GM18517 (cell line): ENCODE data around the gene PKHD1.

Experiments used
- ATAC-seq: cut with Tn5 transposase; IDR thresholded peaks from one replicate; pipeline ENCODE4 v1.9.1; 2021; ENCODE audit warnings: mild to moderate bottlenecking, moderate library complexity; ENCODE audit not compliant: unreplicated experiment

The PKHD1 gene

DNA sequence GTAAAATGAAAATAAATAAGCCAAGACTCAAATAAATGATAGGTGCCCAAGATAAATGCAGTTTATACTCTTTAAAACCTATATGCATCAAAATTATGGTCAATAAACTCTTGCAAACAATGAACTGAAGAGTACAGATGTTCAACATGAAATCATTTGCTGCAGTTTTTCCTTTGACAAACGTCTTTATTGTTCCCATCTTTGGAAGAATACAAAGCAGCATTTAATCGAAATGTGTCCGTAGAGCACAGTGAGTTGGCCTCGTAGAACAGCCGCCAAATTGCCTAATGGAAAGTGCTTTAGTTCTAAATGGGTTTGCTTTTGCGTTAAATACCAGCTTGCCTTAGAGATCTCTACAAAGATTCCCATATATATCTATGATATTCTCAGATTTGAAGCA is 447.4 kb downstream of the PKHD1 start:
- ATAC-seq: no peak

DNA sequence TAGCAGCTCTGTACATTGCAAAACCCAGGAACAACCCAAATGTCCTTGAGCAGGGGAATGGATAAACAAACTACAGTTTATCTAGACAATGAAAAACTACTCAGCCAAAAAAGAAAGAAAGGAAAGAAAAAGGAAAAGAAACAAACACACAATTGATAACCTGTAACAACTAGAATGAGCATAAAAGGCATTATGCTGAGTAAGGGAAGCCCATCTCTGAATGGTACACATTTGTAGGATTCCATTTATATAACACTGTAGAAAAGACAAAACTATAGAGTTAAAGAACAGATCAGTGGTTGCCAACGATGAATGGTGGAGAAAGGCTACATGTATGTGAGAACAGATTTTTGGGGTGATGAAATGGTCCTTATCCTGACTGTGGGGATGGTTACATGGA is 454.0 kb downstream of the PKHD1 start:
- ATAC-seq: no peak

DNA sequence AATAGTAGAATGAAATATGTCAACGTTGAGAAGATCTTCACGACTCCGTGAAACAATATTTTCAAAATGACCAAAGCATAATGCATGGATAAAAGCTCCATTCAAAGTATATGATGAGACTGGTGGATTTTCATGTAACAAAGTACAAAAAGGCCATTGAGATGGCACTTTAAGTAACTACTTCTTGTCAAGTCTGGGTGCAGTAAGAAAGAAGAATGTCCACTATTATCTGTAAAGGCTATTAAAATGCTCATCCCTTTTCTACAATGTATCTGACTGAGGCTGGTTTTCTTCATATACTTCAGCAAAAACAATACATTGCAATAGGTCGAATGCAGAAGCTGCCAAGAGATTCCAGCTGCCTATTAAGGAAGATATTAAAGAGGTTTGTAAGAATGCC is 457.4 kb downstream of the PKHD1 start:
- ATAC-seq: no peak

DNA sequence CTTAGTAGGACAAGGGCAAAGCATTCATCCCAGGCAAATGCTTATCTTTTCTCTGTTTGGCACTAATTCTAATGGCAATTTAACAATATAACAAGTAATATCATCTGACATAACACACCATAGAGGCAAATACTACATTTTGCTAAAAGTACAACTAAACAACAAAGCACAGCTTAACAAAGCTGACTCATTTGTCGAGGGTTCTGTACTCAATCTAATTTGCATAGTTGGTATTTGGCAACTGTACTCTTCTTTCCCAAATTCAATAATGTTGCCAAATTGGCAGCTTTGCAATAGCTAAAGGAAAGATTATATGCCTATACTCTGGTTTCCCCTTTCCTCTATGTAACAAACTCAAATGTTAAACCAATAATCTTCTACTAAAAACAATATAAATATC is 461.0 kb downstream of the PKHD1 start:
- ATAC-seq: no peak

DNA sequence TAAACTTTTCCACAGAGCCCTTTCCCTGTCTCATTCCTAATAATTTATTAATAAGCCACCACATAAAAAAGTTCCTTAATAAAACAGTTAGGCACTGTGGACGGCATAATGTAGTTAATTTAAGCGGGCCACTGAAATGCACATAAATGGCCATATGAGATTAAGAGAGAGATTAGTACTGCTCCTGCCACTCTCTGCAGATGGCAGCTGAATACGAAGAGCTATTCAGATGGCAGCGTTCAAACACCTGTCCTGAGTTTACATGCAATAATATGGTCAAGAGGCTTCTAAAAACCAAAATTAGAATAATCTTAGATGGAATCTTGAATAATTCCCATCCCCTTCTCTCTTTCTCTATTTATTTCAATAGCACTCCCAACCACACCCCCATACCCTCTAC is 461.8 kb downstream of the PKHD1 start:
- no peak for ATAC-seq

DNA sequence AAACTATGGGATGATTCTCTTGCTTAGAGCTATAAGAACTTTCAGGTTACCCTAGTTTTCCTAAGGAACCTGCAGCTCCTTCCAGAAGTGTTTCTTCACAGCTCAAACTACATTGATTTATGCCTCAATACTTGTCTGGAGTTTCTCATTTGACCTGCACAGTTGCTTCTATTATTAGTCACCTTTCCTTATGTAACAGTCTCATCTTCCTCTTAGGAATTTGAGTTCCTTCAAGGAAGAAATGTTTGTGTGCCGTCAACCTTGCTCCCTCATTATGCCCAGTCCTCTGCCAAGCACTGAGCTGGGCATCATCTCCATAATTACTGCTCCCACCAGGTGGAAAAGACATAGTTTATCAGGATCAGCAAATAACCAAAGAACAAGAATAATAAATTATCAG is 466.4 kb downstream of the PKHD1 start:
- no peak for ATAC-seq

DNA sequence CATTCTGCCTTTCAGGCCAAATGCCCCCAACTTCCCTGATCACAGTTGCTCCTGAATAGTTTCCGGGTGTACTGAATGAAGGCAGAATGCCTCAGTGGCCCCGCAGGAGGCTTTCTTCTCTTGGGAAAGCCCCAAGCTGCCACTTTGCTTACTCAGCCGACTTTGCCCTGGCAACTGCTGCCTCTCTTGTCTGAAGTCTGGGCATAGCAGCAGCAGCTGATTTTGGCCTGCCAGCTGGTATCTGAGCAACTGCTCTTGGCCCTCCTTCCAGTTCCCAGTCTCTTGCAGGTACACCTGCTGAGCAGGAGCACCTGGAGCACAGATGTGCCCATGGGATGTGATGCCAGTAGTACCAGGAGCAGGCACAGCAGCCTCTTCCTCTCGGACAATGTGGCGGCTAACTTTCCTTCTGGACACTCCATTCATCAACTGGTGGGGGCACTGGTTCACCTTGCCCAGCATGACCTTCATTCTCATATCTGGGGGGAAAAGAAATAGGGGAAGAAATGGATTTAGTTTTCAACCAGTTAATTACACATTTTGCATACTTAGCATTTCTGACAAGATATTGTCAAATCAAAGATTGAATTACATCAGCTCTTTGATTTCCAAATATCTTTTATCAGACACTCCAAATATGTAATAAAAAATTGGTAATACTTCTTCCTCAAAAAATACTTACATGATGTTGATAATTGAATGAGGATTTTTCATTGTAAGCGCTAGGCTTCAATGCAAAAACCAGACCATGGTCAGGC is 468.2 kb downstream of the PKHD1 start:
- no peak for ATAC-seq

DNA sequence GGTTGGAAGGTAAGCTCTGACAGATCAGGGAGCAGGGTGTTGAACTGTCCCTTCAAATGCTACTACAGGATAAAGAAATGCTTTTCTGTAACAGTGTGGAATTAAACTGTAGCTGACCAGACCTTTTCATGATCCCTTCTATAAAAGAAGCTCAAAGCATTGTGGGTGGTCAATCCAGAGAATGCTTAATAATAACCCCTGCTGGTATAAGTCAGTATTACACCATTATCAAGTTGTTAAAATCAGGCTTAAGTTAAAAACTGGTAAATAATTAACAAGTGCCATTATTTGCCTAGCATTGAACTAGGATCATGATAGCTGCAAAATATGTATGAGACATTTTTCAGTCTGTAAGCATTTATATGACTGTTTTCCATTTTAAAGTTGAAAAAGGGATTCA is 468.9 kb downstream of the PKHD1 start:
- ATAC-seq: peak; percentile 56

DNA sequence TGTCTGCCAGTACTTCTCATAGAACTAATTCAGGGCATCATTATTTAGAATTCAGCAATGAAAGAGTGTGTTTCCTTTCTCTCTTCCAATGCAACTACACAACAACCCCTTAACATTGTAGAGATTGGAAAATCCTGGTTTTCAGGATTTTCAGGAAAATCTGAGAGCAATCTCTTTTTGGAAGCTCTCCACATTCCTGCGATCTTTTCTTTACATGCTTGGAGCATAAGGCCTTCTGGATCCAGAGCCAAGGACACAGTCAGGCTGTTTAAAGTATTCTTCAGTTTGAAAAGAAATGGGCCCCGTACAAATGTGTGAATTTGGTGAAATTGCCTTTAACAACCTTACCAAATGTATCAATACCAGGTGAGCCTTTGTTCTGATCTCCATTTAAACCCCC is 469.7 kb downstream of the PKHD1 start:
- ATAC-seq: no peak

DNA sequence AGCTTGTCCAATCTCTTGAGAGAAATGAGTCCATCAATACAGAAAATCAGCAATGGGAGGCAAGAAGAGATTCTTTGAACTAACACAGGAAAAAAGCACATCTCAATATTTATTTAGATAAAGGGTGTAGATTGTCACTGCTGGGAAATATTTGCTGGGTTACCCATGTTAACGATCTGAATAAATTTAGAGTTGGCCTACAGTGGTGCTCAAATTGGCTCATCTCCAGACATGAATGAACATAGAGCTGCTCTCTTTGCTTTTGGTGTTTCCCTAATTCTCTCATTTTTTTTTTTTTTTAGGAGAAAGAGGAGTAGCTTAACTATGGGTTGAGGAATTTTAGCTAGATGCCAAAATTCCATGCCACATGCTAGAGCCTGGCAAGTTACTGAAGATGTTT is 471.2 kb downstream of the PKHD1 start:
- ATAC-seq: no peak

DNA sequence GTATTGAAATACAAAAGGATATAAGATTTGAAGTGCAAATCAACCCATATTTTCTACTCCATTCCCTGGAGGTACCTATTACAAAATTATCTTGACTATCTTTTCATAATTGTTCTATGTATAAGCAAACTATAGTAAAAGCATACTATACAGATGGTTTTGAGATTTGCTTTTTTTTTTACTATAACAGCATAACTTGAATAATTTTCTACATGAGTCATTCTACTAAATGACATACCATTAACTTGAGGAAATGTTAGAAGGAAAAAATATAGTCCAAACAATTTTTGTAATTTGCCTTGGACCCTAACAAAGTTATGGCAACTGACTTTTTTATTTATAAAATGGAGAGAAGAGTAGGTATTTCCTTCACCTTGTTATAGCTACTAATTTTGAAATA is 472.7 kb downstream of the PKHD1 start:
- no peak for ATAC-seq

DNA sequence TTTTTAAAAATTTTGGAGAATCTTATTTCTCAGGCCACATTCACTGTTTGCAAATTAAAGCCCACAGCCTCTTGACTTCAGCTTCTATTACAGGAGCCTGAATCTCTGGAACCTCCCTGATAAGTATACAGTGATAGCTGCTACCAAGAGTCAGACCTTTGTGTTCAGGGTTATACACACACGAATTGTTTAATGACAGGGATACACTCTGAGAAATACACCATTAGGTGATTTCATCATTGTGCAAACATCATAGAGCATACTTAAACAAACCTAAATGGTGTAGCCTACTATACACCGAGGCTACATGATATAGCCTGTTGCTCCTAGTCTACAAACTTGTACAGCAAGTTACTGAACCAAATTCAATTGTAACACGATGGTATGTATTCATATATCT is 473.9 kb downstream of the PKHD1 start:
- ATAC-seq: no peak

DNA sequence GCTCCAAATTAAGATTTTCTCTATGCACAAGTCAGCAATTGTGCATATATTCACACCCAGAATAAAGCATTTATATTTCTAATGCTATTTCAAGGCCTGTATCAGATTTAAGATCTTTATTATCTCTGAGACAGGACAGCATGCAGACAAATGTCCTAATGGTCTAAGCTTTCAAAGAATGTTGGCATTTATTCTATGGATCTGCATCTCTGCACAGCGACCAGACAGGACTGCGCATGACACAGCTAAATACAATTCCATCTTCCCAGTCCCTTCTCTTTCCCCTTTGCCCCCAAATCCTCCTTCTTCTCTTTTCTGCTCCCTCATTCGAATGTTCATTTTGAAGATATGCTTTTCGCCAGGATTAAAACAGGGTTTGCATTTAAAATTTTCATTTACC is 478.5 kb downstream of the PKHD1 start:
- no peak for ATAC-seq

DNA sequence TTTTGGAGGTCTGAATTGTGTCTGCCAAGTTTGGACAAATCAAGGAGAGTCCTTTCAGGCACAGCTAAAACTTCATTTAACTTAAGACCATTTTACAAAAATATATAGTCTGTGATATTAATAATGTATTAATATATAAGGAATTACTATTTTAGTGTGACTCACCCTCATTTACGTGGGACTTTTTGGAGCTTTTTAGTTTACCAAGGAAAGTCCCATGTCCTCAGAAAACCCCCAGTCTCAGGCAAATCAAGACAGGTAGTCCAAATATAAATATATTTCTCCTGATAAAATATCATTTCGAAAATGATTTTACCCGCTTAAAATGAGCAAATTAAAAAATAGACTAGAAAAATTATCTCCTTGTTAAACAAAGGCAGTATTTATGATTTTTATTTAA is 479.0 kb downstream of the PKHD1 start:
- ATAC-seq: no peak

DNA sequence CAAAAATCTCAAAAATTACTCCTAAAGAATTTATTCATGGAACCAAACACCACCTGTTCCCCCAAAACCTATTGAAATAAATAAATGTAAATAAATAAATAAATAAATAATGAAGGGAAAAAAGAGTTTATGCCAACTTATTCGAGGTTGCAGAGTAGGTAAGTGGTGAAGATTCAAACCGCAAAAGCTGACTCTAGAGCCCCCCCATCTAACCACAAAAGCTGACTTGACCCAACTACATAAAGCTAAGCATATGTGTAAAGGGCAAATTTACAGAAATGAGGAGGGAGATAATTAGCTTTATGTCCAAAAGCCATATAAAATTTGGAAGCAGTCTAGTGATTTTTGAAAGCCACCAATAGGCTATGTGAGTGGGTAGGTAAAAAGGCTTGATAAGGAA is 486.9 kb downstream of the PKHD1 start:
- no peak for ATAC-seq

DNA sequence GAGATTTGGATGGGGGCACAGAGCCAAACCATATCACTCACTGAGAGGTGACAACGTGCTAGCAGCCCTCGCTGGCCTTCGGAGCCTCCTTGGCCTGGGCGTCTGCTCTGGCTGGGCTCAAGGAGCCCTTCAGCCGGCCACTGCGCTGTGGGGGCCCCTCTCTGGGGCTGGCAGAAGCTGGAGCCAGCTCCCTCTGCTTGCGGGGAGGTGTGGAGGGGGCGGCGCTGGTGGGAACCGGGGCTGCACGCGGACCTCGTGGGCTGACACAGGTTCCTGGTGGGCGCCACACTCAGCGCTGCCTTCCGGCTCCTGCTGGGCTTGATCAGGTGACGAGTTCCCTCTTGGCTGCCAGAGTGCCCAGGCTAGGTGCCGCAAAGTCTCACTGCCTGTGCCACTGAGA is 489.2 kb downstream of the PKHD1 start:
- no peak for ATAC-seq

DNA sequence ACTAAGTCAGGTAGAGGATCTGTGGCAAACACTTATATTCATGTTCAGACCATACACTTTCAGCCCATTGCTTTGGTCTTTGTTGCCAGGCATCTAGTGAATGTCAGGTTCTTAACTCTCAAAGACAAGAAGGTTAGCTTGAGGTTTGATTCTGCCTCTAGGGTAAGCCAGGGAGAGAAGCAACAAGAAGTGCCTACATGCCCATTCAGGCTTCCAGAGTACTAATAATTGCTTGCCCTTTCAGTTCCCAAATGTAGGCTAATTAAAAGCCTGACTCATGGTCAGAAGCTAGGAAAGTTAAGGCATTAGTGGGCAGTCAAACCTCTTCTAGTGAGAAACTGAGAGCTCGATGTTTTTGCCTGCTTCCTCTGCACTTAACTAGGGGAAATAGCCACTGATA is 492.4 kb downstream of the PKHD1 start:
- ATAC-seq: no peak

DNA sequence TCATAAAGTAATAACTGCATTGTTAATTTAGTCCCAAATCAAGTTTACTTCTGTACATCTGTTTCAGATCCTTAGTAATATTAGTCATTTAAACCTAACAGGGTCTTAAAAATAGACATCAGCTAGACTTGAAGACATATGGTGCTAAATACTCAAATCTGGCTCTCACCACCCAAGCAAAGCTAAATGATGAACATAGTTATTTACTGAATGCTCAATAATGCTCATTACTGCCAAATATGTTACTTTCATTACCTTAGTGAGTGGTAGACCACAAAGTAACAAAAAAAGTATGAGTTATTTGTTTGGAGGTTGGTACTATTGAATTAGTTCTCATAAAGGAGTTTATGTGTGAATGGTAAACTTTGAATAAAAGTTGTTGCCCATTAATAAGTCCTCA is 502.1 kb downstream of the PKHD1 start:
- no peak for ATAC-seq

DNA sequence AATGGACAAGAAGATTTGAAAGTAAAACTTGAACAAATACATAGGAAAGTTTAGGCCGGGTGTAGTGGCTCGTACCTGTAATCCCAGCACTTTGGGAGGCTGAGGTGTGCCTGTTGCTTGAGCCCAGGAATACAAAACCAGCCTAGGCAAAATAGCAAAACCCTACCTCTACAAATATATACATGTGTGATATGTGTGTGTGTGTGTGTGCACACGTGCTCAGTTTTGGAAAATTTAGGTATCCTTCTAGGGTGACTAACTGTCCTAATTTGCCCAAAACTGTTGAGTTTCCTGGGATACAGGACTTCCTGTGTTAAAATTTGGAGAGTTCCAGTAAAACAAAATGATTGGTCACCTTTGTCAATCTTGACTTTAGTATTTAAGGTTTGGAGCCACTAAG is 503.2 kb downstream of the PKHD1 start:
- no peak for ATAC-seq

DNA sequence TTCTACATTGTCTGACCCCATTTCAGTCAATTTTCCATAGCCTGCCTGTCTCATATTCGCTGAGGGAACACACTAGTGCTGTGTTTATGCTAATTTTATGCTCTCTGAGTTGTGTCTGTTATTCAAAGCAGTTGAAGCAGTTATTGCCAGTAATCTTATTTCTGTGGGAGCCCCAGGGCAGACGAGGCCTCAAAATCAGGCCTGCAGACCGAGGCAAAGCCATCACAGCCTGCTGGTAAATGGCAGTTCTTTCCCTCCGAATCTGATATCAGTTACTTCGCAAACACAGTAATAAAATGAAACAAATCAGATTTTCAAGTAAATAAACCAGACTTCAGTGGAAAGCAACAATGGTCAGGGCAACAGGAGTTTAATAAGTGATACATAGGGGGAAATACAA is 508.4 kb downstream of the PKHD1 start:
- no peak for ATAC-seq

DNA sequence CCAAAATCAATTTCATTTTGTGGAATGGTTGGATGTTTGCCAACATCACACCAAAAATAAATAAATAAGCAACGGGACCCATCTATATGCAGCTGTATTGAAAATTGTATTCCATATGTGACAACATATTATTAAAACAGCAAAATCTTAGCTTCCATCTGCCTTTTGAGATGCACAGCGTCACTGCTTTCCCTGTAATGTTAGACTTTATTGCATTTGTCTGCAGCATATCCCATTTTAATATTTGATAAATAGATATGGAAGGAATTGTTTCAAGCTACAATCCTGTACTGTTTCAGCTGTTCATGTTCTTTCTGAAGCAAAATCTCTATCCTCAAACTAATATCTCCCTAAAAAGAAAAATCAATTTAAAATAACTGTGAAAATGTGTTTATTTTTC is 509.1 kb downstream of the PKHD1 start:
- no peak for ATAC-seq

DNA sequence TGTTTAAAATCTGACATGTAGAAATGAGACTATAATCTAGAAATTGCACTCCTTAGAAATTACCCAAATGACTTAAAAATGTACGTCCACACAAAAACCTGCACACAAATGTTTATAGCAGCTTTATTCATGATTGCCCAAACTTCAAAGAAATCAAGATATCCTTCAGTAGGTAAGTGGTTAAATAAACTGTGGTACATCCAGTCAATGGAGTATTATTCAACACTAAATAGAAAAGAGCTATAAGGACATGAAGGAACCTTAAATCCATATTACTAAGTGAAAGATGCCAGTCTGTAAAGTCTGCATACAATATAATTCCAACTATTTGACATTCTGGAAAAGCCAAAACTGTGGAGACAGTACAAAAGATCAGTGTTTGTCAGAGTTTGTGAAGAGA is 513.4 kb downstream of the PKHD1 start:
- ATAC-seq: no peak

DNA sequence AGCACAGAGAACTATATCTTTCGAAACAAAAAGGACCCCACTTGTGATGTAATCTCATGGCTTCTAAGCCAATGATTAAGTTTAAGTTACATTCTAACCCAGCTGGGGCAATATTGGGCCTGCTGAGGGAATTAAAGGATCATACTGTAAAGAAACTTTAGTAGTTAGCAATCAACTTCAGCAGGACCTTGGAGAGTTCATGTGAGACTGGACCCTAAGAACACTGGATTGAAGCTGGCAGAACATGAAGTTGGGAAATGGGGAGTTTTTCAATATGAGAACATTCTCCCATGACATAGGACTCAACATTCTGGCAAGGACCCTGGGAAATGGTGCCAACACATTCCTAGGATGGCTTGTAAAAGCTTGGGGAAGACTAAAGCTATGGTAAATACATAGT is 516.2 kb downstream of the PKHD1 start:
- ATAC-seq: no peak
